K562 (cell line): ENCODE measurements around the gene COX6B2.

Experiments used
- CEBPB ChIP-seq: fragments of 450-650 bp; IDR thresholded peaks from 2 replicates; pipeline ENCODE4 v1.6.1; 2016; ENCODE audit warnings: missing genetic modification characterization, missing compliant biosample characterization
- MBD2 ChIP-seq: sonication (generic); IDR thresholded peaks from 2 replicates; pipeline ENCODE4 v1.6.1; 2016; ENCODE audit warnings: low read depth, borderline replicate concordance
- NFIC ChIP-seq: fragments of 450-650 bp; IDR thresholded peaks from 2 replicates; pipeline ENCODE4 v1.6.1; 2017; ENCODE audit warnings: mild to moderate bottlenecking, inconsistent platforms
- PREB ChIP-seq: sonication (generic); formaldehyde crosslinking; IDR thresholded peaks from 2 replicates; pipeline ENCODE4 v1.8.1; 2023; ENCODE audit warnings: mild to moderate bottlenecking, missing genetic modification reagents
- PTRF ChIP-seq: fragments of 450-650 bp; IDR thresholded peaks from 2 replicates; pipeline ENCODE4 v1.6.1; 2016; ENCODE audit warnings: mild to moderate bottlenecking, missing genetic modification characterization, missing compliant biosample characterization

GRCh38 chr19:55389386-55390317 is 35.1 kb upstream of the COX6B2 start:
- TF ChIP-seq NFIC (no peak), PTRF (tag) (no peak), PREB (CRISPR knock-in tag) (no peak), MBD2 (no peak), CEBPB (no peak)
